Pancreas (tissue), 10 donors: Measurements from ENCODE around the gene ATP9A. TPM values are rescaled to one million over a fixed set of nuclear protein-coding genes. Genes with fewer than 3 reads are reported as not detected.

ENCODE experiments used
- ATAC-seq, 4 donors: fragments of 200-7000 bp; cut with Tn5 transposase; one replicate each; pipeline versions ENCODE4 v1.8.0 to v1.9.1; 2020; ENCODE audit warnings: mild to moderate bottlenecking in 4 of 4, moderate library complexity in 4 of 4
- DNase-seq, 6 donors: peaks; one replicate each; pipeline ENCODE4 v3.0.0-alpha.2; 2020
- FAIRE-seq: peaks from 2 replicates; lab custom pipeline; 2012; peaks lifted over from hg19 to GRCh38; lab: Jason Lieb, UNC
- H3K27ac ChIP-seq, 4 donors: fragments of 200-600 bp; sonication (generic); 1 replicate in 3 of 4; 2 replicates in 1 of 4; pipeline versions ENCODE4 v1.5.0 to v1.8.0; 2020
- H3K27me3 ChIP-seq, 4 donors: fragments of 200-600 bp; one replicate each; pipeline ENCODE4 v1.8.0; 2021
- H3K36me3 ChIP-seq, 3 donors: fragments of 200-600 bp; sonication (generic) in 1 of 3; one replicate each; pipeline versions ENCODE4 v1.5.0 to v1.8.0; 2020 to 2021
- H3K4me1 ChIP-seq, 3 donors: fragments of 200-600 bp; one replicate each; pipeline ENCODE4 v1.8.0; 2021
- H3K4me3 ChIP-seq, 4 donors: fragments of 200-600 bp; sonication (generic) in 2 of 4; one replicate each; pipeline versions ENCODE4 v1.5.0 to v1.8.0; 2020 to 2021
- H3K9me3 ChIP-seq, 4 donors: fragments of 200-600 bp; one replicate each; pipeline ENCODE4 v1.8.0; 2021
- CTCF ChIP-seq, 4 donors: fragments of 200-600 bp; sonication (generic) in 3 of 4; IDR thresholded peaks; one replicate each; pipeline versions ENCODE4 v1.5.0 to v1.8.0; 2021; ENCODE audit warnings: antibody characterized with exemption in 4 of 4
- WGBS, 2 donors: extraction: QIAGEN DNeasy Blood & Tissue Kit; methylation state at CpG; one replicate each; pipeline ENCODE4 v1.1.7; 2013; 5-methylcytosine and 5-hydroxymethylcytosine counted together
- intact Hi-C, 3 donors: fragments of 100-400 bp; cut with DNase I; formaldehyde crosslinking; loops; one replicate each; pipeline versions ENCODE4 v1.11.1 to v1.14.2; 2022
- polyA plus RNA-seq, 2 donors: library from polyadenylated mRNA; stranded (reverse); fragments of 200-250 nt; gene quantifications; one replicate each; pipeline ENCODE4 v1.2.3, GENCODE V29; 2013
- total RNA-seq, 6 donors: library from RNA; stranded (reverse); fragmentation: NEBNext Ultra II Directional in 4 of 6; extraction: Animal tissue kit (Norgen Biotek cat#: 25700) in 4 of 6; gene quantifications; one replicate each; pipeline versions ENCODE4 v1.2.1 to v1.2.4, GENCODE V29; 2021 to 2023
- donor health status: healthy with polysubstance abuse.
- donor health status: DM: no; HTN: no; CAD: no; lungs with moderate emphysema.
- donor health status: DM: no; HTN: no; CAD: no.
- donor health status: control.
- donor health status: control.
- donor health status: Bipolar disorder and iron deficiency.
- donor health status: DM: yes; HTN: yes; CAD: no.
- donor health status: DM: no; HTN: no; CAD: no.
- donor health status: DM: no; HTN: no; CAD: no.
- donor health status: DM: yes; HTN: yes; CAD: no.

ATP9A gene
- total and polyA plus RNA-seq, 8 donors = 5.8 to 41.0 (median 20.0) TPM

DNA sequence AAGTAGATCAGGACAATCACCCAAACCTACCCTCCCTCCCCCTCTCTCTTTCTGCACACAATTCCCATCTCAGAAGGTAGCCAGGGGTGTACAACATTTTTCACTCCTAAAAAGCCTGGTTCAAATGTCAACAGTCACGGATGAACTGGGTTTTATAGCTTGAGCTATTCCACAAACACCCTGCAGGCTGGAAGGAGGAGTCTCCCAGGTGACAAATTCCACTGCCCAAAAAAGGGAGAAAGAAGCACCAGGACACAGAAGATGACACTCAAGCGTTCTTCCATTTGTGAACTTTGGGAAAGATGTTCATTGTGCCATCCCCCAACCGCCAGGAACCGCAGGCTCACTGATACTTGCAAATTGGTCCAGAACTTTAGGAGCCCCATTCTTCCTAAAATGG is 114.1 kb downstream of the ATP9A start:
- intact Hi-C loops = no loop called here
- no peak overlapping the region for H3K27ac ChIP-seq
- ATAC-seq = no peak
- FAIRE-seq = no peak
- H3K4me3 ChIP-seq = no peak overlapping the region
- TF ChIP-seq CTCF (IDR thresholded peaks at IDR 0.05) = no peak
- DNase-seq = no peak
- 90 to 95% methylated on average over 4 of the region's 4 CpGs for WGBS, 2 donors
- H3K27me3 ChIP-seq = no peaks in the 10 kb centered on the region
- H3K36me3 ChIP-seq = no peaks in the 10 kb centered on the region
- H3K9me3 ChIP-seq = no peaks in the 10 kb centered on the region
- H3K4me1 ChIP-seq = no peaks in the 10 kb centered on the region

DNA sequence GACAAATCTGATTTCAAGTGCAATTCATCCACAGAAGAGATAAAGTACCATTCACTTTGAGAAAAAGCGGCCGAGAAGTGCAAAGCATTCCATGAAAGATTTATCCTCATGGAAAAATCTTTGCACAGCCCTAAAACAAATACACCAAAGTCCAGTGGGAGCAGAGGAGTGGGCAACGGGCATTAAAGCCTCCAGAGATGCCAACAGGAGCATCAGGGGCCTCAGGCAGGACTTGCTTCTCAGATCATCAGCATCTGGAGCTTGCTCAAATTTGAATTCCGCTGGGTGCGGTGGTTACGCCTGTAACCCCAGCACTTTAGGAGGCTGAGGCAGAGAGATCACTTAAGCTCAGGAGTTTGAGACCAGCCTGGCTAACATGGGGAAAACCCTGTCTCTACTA is 115.0 kb downstream of the ATP9A start:
- no peak for ATAC-seq
- no peak for FAIRE-seq
- no peaks in the 10 kb centered on the region for H3K4me1 ChIP-seq
- intact Hi-C loops = no loop called here
- no peak for DNase-seq
- no peaks in the 10 kb centered on the region for H3K27me3 ChIP-seq
- no peaks in the 10 kb centered on the region for H3K9me3 ChIP-seq
- H3K4me3 ChIP-seq = no peak overlapping the region
- H3K27ac ChIP-seq = no peak overlapping the region
- no peaks in the 10 kb centered on the region for H3K36me3 ChIP-seq
- TF ChIP-seq CTCF (IDR thresholded peaks at IDR 0.05) = no peak
- WGBS, 2 donors = 77 to 87% methylated on average over 6 of the region's 6 CpGs

DNA sequence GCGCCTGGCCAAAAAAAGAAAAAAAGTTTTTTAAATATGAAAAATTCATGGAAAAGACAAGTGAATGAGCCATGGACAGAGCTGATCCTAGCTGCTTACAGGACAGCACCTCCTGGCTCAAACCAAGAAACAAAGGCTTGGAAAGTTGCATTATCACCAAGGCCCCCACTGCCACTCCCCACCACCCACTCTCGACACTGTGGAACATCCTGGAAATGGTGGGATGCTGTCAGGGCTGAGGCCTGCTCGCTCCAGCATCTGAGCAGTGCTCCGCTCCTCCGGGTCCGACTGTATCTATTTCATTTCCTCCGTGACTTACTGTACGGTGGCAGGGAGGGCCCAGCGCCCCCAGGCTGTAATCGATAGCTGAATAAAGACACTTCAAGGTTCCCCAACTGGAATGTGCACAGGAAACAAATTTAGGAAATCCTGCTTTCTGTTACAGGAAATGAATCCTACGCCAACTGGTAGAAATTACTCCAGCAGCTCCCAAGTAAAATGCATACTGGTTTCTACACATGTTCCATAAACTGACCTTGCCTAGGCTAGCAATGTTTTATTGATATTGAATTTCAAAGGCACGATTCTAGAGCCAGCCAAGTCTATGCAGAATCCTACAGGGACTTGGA is 116.2 kb downstream of the ATP9A start:
- 80 to 84% methylated on average over 12 of the region's 12 CpGs for WGBS, 2 donors
- H3K27ac ChIP-seq = no peak overlapping the region
- no peaks in the 10 kb centered on the region for H3K4me1 ChIP-seq
- H3K36me3 ChIP-seq = no peaks in the 10 kb centered on the region
- DNase-seq (no peak), FAIRE-seq (no peak), ATAC-seq (no peak)
- no peaks in the 10 kb centered on the region for H3K27me3 ChIP-seq
- intact Hi-C loops = no loop called here
- no peak overlapping the region for H3K4me3 ChIP-seq
- TF ChIP-seq CTCF (IDR thresholded peaks at IDR 0.05) = no peak
- no peaks in the 10 kb centered on the region for H3K9me3 ChIP-seq

- Histone ChIP-seq H3K4me1 (no peaks in the 10 kb centered on the region), H3K27me3 (no peaks in the 10 kb centered on the region), H3K9me3 (no peaks in the 10 kb centered on the region), H3K4me3 (no peak overlapping the region), H3K36me3 (no peaks in the 10 kb centered on the region), H3K27ac (no peak overlapping the region)
- no peak for DNase-seq
- intact Hi-C loops = no loop called here
- peak in 2 of 4 donors; percentile 60 to 61 for ATAC-seq
- FAIRE-seq = no peak
- no peak for TF ChIP-seq CTCF (IDR thresholded peaks at IDR 0.05)
- WGBS, 2 donors = 85 to 91% methylated on average over 5 of the region's 5 CpGs
Observed at GRCh38 chr20:51650685-51651134, 117.5 kb downstream of the ATP9A start.

GRCh38 chr20:51648571-51648947 is 119.6 kb downstream of the ATP9A start:
- H3K27ac ChIP-seq = no peak overlapping the region
- H3K27me3 ChIP-seq = no peaks in the 10 kb centered on the region
- no peak for FAIRE-seq
- no peaks in the 10 kb centered on the region for H3K36me3 ChIP-seq
- WGBS, 2 donors = 90 to 100% methylated on average over 2 of the region's 2 CpGs
- TF ChIP-seq CTCF (IDR thresholded peaks at IDR 0.05) = no peak
- no peak for ATAC-seq
- no peaks in the 10 kb centered on the region for H3K4me1 ChIP-seq
- no peaks in the 10 kb centered on the region for H3K9me3 ChIP-seq
- DNase-seq = no peak
- H3K4me3 ChIP-seq = no peak overlapping the region
- intact Hi-C loops = no loop called here
